ENCODE data around the gene YIPF5. TPM values are rescaled to one million over a fixed set of nuclear protein-coding genes. Genes with fewer than 3 reads are reported as not detected.

The YIPF5 gene
- polyA plus RNA-seq, 1 experiment: 142 TPM

DNA sequence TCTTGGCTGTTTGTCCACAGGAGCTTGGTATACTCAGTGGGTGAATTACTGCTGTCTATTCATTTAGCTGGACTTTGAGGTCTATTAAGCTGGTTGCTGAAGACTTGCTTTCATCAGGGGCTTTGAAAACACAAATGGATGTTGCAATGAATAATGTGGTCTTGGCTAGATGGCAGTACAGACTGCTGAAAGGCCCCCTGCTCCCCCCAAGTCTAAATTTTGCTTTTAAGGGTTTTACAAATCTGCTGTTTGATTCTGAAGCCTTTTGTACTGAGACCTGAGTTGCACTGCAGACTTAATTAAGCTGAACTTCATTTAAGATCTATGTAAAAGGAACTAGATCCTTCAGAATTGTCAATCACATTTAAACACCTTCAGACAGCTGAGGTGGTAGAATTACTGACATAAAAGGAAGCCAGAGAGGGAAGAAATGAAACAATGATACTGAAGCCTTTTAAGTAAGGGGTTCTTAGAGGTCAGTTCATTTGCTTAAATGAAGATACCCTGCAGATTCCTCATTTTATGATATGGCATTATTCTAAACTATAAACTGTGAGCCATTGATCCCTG, 37.5 kb upstream of the YIPF5 start:
- TF ChIP-seq, protein P1, sequence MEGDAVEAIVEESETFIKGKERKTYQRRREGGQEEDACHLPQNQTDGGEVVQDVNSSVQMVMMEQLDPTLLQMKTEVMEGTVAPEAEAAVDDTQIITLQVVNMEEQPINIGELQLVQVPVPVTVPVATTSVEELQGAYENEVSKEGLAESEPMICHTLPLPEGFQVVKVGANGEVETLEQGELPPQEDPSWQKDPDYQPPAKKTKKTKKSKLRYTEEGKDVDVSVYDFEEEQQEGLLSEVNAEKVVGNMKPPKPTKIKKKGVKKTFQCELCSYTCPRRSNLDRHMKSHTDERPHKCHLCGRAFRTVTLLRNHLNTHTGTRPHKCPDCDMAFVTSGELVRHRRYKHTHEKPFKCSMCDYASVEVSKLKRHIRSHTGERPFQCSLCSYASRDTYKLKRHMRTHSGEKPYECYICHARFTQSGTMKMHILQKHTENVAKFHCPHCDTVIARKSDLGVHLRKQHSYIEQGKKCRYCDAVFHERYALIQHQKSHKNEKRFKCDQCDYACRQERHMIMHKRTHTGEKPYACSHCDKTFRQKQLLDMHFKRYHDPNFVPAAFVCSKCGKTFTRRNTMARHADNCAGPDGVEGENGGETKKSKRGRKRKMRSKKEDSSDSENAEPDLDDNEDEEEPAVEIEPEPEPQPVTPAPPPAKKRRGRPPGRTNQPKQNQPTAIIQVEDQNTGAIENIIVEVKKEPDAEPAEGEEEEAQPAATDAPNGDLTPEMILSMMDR (IDR thresholded peaks at IDR 0.05; ENCODE audit: low read depth, low read length): no peak
- ChIA-PET CTCF (no interaction called here), POLR2A (no interaction called here)
- H3K27ac ChIP-seq (ENCODE audit: low read depth, low read length): no peak overlapping the region
- no peak overlapping the region for H3K4me3 ChIP-seq (ENCODE audit: low read depth, low read length)
- H3K27me3 ChIP-seq (ENCODE audit: control insufficient read depth, insufficient read depth, low read length): peaks cover 12% of the 10 kb centered on the region
- no peak for DNase-seq (ENCODE audit: low read depth, low spot score)
- H3K9me3 ChIP-seq (ENCODE audit: control insufficient read depth, insufficient read depth, low read length): no peaks in the 10 kb centered on the region

DNA sequence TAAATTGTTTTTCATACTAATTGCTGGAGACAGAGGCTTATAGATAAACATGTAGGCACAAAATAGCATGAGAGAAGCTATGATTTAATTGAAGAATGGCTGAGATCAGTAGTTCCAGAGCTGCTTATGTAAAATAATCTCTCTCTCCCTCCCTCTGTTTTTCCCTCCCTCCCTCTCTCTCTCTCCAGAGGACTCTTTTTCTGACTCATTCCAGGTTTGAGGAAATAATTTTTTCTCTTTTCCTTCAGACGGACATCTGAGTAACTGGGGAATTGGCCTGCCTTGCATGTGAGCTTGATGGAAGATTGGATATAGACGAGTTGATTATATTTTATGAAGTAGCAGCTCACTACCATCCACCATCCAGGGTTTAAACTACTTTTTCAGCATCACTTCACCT, 35.7 kb upstream of the YIPF5 start:
- peaks cover 12% of the 10 kb centered on the region for H3K27me3 ChIP-seq (ENCODE audit: control insufficient read depth, insufficient read depth, low read length)
- TF ChIP-seq, protein P1 (IDR thresholded peaks at IDR 0.05; ENCODE audit: low read depth, low read length): no peak
- no peak overlapping the region for H3K4me3 ChIP-seq (ENCODE audit: low read depth, low read length)
- H3K9me3 ChIP-seq (ENCODE audit: control insufficient read depth, insufficient read depth, low read length): no peaks in the 10 kb centered on the region
- no peak overlapping the region for H3K27ac ChIP-seq (ENCODE audit: low read depth, low read length)
- DNase-seq (ENCODE audit: low read depth, low spot score): no peak
- CTCF ChIA-PET: interaction anchor here (0.7 to 3.6 kb wide), 5 partner anchors 185 to 1683 kb away, joined by 4 to 50 read pairs (median 6); no protein-coding TSS in a partner anchor
- POLR2A ChIA-PET: no interaction called here

DNA sequence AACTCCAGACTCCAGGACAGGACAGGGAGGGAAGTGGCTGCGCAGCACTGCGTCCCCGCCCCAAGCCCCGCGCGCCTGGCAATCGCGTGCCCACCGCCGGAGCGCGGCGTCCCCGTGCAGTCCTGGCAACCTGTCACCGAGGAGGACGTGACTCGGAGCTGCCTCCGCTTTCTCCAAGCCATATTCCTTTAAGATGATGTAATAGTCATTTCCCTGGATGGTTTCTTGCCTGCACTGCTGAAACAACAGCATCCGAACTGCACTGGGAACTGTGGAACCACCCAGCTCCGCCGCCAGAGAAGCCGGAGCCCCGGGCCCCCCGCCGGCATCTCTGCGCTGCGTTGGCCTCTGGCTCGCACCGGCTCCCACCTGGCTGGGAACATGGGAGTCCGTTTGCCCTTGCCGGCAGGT, 34.7 kb upstream of the YIPF5 start:
- CTCF ChIA-PET: interaction anchor here (1.0 to 3.6 kb wide), 13 partner anchors 9 to 1925 kb away, joined by 3 to 50 read pairs (median 8); no protein-coding TSS in a partner anchor

DNA sequence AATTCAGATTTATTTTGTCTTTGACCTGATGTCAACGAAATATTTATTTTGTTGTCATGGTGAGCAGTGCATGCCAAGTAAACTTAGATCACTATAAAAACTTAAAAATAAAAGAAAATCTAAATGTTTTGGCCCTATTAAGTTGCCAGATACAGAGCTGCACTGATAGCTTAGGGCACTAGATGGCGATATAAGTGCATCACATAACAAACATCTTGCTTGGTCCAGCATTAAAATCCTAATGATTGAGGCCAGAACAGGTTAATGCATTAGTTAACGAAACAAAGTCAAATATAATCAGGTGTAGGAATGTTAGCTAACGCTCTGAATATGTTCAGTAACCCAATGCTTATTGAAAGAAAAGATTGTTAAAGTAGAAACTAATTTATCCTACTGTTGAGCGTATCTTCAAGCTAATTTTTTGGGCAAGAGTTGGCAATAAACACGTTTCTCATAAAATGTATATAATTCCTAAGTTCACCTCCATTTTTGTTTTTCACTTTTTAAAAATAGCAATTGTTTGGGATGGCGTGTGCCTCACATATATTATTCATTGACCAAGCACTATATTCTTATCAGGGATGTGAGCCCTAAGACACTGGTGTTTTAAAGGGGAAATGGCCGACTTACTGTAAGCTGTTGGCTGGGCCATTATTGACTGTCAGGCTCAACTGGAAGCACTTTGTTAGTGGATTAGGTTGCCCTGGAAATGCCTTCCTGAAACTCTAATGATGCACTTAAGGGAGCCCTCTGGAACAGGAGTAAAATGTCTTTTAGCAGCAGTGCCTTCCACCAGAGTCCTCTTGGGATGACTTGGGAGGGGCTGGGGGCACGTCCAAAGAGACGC, 33.5 kb upstream of the YIPF5 start:
- CTCF ChIA-PET: interaction anchor here (0.6 to 3.6 kb wide), 58 partner anchors 8 to 1926 kb away, joined by 3 to 50 read pairs (median 4); partner anchors contain the start of gene PRELID2

More for the DNA sequence above, 34.7 kb upstream of the YIPF5 start:
- H3K9me3 ChIP-seq (ENCODE audit: control insufficient read depth, insufficient read depth, low read length): no peaks in the 10 kb centered on the region
- no peak for DNase-seq (ENCODE audit: low read depth, low spot score)
- H3K27me3 ChIP-seq (ENCODE audit: control insufficient read depth, insufficient read depth, low read length): peaks cover 12% of the 10 kb centered on the region
- POLR2A ChIA-PET: no interaction called here
- H3K4me3 ChIP-seq (ENCODE audit: low read depth, low read length): peak overlapping the region; percentile 55
- TF ChIP-seq, protein P1 (IDR thresholded peaks at IDR 0.05; ENCODE audit: low read depth, low read length): no peak
- H3K27ac ChIP-seq (ENCODE audit: low read depth, low read length): no peak overlapping the region

More for the DNA sequence above, 33.5 kb upstream of the YIPF5 start:
- H3K27ac ChIP-seq (ENCODE audit: low read depth, low read length): no peak overlapping the region
- POLR2A ChIA-PET: interaction anchor here (0.6 kb wide), 1 partner anchor 1278 kb away, joined by 7 read pairs; no protein-coding TSS in a partner anchor
- no peak overlapping the region for H3K4me3 ChIP-seq (ENCODE audit: low read depth, low read length)
- TF ChIP-seq, protein P1 (IDR thresholded peaks at IDR 0.05; ENCODE audit: low read depth, low read length): peak; percentile 91
- no peaks in the 10 kb centered on the region for H3K9me3 ChIP-seq (ENCODE audit: control insufficient read depth, insufficient read depth, low read length)
- H3K27me3 ChIP-seq (ENCODE audit: control insufficient read depth, insufficient read depth, low read length): peaks cover 10% of the 10 kb centered on the region
- no peak for DNase-seq (ENCODE audit: low read depth, low spot score)
